Thoracic aorta (tissue), 2 donors: ENCODE results near the gene HRC. TPM values are rescaled to one million over a fixed set of nuclear protein-coding genes. Genes with fewer than 3 reads are reported as not detected.

ENCODE experiments used
- ATAC-seq: fragments of 150-250 bp; one replicate; pipeline ENCODE4 v1.8.0; 2017; ENCODE audit warnings: low read depth; ENCODE audit not compliant: insufficient number of reproducible peaks, low FRiP score
- DNase-seq: peaks from one replicate; pipeline ENCODE4 v3.0.0-alpha.2; 2020; ENCODE audit warnings: low spot score
- H3K27ac ChIP-seq, 2 donors: fragments of 200-600 bp; sonication (generic); 1 replicate in 1 of 2; 2 replicates in 1 of 2; pipeline ENCODE4 v1.5.1; 2016; ENCODE audit warnings: mild to moderate bottlenecking in 2 of 2, moderate library complexity in 2 of 2
- H3K27me3 ChIP-seq: fragments of 200-600 bp; sonication (generic); replicated peaks from 2 replicates; pipeline ENCODE4 v1.6.0; 2016; ENCODE audit warnings: mild to moderate bottlenecking; ENCODE audit not compliant: insufficient read depth
- H3K36me3 ChIP-seq: fragments of 200-600 bp; sonication (generic); one replicate; pipeline ENCODE4 v1.5.1; 2016
- H3K4me1 ChIP-seq, 2 donors: fragments of 200-600 bp; sonication (generic); 1 replicate in 1 of 2; 2 replicates in 1 of 2; pipeline versions ENCODE4 v1.5.1 to v1.6.0; 2016; ENCODE audit warnings: low read depth in 2 of 2, mild to moderate bottlenecking in 1 of 2; ENCODE audit not compliant: control insufficient read depth in 1 of 2
- H3K4me3 ChIP-seq: fragments of 200-600 bp; sonication (generic); 2 replicates; pipeline ENCODE4 v1.5.1; 2016; ENCODE audit warnings: mild to moderate bottlenecking
- H3K9me3 ChIP-seq: fragments of 200-600 bp; sonication (generic); 2 replicates; pipeline ENCODE4 v1.5.1; 2016
- CTCF ChIP-seq: fragments of 200-600 bp; sonication (generic); IDR thresholded peaks from one replicate; pipeline ENCODE4 v1.5.1; 2019; ENCODE audit warnings: antibody characterized with exemption
- total RNA-seq, 2 donors: library from RNA; depleted of rRNA; stranded (reverse); fragments of >200 nt; gene quantifications; one replicate each; pipeline versions ENCODE4 v1.1.0 to v1.2.3, GENCODE V29; 2016

HRC gene
- total RNA-seq, 2 donors from 2014 or later = 2.2 to 6.5 TPM

GRCh38 chr19:49168421-49168820 lies 13.2 kb upstream of the HRC start:
- Histone ChIP-seq H3K27me3 (no peaks in the 10 kb centered on the region), H3K36me3 (peaks cover 37% of the 10 kb centered on the region), H3K4me3 (no peak overlapping the region), H3K9me3 (no peaks in the 10 kb centered on the region), H3K27ac (no peak overlapping the region), H3K4me1 (peaks cover 15 to 23% of the 10 kb centered on the region in 2 donors)
- no peak for ATAC-seq
- no peak for TF ChIP-seq CTCF
- no peak for DNase-seq

GRCh38 chr19:49167857-49168409 lies 12.7 kb upstream of the HRC start:
- peaks cover 32% of the 10 kb centered on the region for H3K36me3 ChIP-seq
- H3K4me1 ChIP-seq = peaks cover 15 to 24% of the 10 kb centered on the region in 2 donors
- no peak overlapping the region for H3K27ac ChIP-seq
- DNase-seq = no peak
- no peak for ATAC-seq
- TF ChIP-seq CTCF = no peak
- H3K4me3 ChIP-seq = no peak overlapping the region
- no peaks in the 10 kb centered on the region for H3K27me3 ChIP-seq
- H3K9me3 ChIP-seq = no peaks in the 10 kb centered on the region

GRCh38 chr19:49165865-49166301 lies 10.7 kb upstream of the HRC start:
- no peak for TF ChIP-seq CTCF
- H3K4me1 ChIP-seq = peaks cover 15 to 24% of the 10 kb centered on the region in 2 donors
- H3K27me3 ChIP-seq = no peaks in the 10 kb centered on the region
- no peak for DNase-seq
- H3K9me3 ChIP-seq = no peaks in the 10 kb centered on the region
- peak overlapping the region; percentile 60 for H3K4me3 ChIP-seq
- ATAC-seq = no peak
- peaks cover 14% of the 10 kb centered on the region for H3K36me3 ChIP-seq
- peak overlapping the region; percentile 91 to 95 for H3K27ac ChIP-seq

- Histone ChIP-seq H3K27me3 (no peaks in the 10 kb centered on the region), H3K36me3 (peaks cover 7% of the 10 kb centered on the region), H3K27ac (peak overlapping the region; percentile 91 to 95), H3K9me3 (no peaks in the 10 kb centered on the region), H3K4me3 (peak overlapping the region; percentile 60), H3K4me1 (peaks cover 15 to 24% of the 10 kb centered on the region in 2 donors)
- ATAC-seq (peak; percentile 61), DNase-seq (no peak)
- no peak for TF ChIP-seq CTCF
Observed at GRCh38 chr19:49165111-49165750, 10.0 kb upstream of the HRC start.

- no peak for DNase-seq
- no peak for TF ChIP-seq CTCF
- peaks cover 21 to 45% of the 10 kb centered on the region in 2 donors for H3K4me1 ChIP-seq
- H3K27ac ChIP-seq = no peak overlapping the region
- no peaks in the 10 kb centered on the region for H3K9me3 ChIP-seq
- H3K27me3 ChIP-seq = no peaks in the 10 kb centered on the region
- no peak overlapping the region for H3K4me3 ChIP-seq
- no peak for ATAC-seq
- H3K36me3 ChIP-seq = no peaks in the 10 kb centered on the region
Observed at GRCh38 chr19:49161987-49162386, 6.8 kb upstream of the HRC start.
